Testis (tissue), 2 donors: ENCODE results near the gene GSG1L2.

Source experiments
- CTCF ChIP-seq, 3 experiments: fragments of 450-650 bp in 2 of 3; fragments of 200-600 bp in 1 of 3; sonication (generic) in 1 of 3; IDR thresholded peaks; one replicate each; pipeline ENCODE4 v1.5.1; 2016 to 2019; ENCODE audit warnings: antibody characterized with exemption in 3 of 3, mild to moderate bottlenecking in 2 of 3, moderate library complexity in 1 of 3
- POLR2A ChIP-seq: fragments of 450-650 bp; IDR thresholded peaks from one replicate; pipeline ENCODE4 v1.6.1; 2017; ENCODE audit warnings: antibody characterized with exemption, mild to moderate bottlenecking, moderate library complexity

- no peak for TF ChIP-seq POLR2A
- no peak for TF ChIP-seq CTCF (IDR thresholded peaks at IDR 0.05)
These were observed 20.3 kb upstream of the GSG1L2 start for GRCh38 chr17:9842057-9842758.
